OCI-LY1 (cell line): ENCODE measurements around the gene CTCFL.
A peak's percentile ranks its signal among the peaks of the same experiment; 100 is the strongest.

ENCODE experiments used
- H2AFZ ChIP-seq: fragments of 200-600 bp; sonication (generic), shearing (Covaris generic); 2 replicates; pipeline ENCODE4 v1.6.0; 2014; ENCODE audit warnings: antibody characterized with exemption, mild to moderate bottlenecking, low read length
- H3F3A ChIP-seq: fragments of 200-600 bp; sonication (generic), shearing (Covaris generic); 2 replicates; pipeline ENCODE4 v1.6.0; 2014; ENCODE audit warnings: mild to moderate bottlenecking, antibody characterized with exemption, low read length, moderate library complexity; ENCODE audit not compliant: insufficient read depth
- H3K27ac ChIP-seq: fragments of 200-600 bp; sonication (generic); 2 replicates; pipeline ENCODE4 v1.5.1; 2014; ENCODE audit warnings: low read length, mixed run types, mild to moderate bottlenecking, low read depth; ENCODE audit not compliant: poor library complexity, severe bottlenecking
- H3K27me3 ChIP-seq: fragments of 200-600 bp; sonication (generic); 2 replicates; pipeline ENCODE4 v1.6.0; 2014; ENCODE audit warnings: antibody characterized with exemption, mild to moderate bottlenecking, low read length, moderate library complexity; ENCODE audit not compliant: insufficient read depth
- H3K36me3 ChIP-seq: fragments of 200-600 bp; sonication (generic); 2 replicates; pipeline ENCODE4 v1.6.1; 2014; ENCODE audit warnings: mild to moderate bottlenecking, antibody characterized with exemption, low read length, moderate library complexity, mixed read lengths; ENCODE audit not compliant: insufficient read depth
- H3K4me1 ChIP-seq: fragments of 200-600 bp; sonication (generic); 2 replicates; pipeline ENCODE4 v1.5.1; 2014; ENCODE audit warnings: mild to moderate bottlenecking, low read length, moderate library complexity; ENCODE audit not compliant: insufficient read depth, severe bottlenecking
- H3K4me2 ChIP-seq: fragments of 200-600 bp; sonication (generic), shearing (Covaris generic); 2 replicates; pipeline ENCODE4 v1.6.1; 2014; ENCODE audit warnings: low read length
- H3K4me3 ChIP-seq: fragments of 200-600 bp; sonication (generic); 2 replicates; pipeline ENCODE4 v1.5.1; 2014; ENCODE audit warnings: low read length, low read depth, mild to moderate bottlenecking, mixed read lengths; ENCODE audit not compliant: poor library complexity, severe bottlenecking
- H3K79me2 ChIP-seq: fragments of 200-600 bp; shearing (Covaris generic); 2 replicates; pipeline ENCODE4 v1.6.1; 2016; ENCODE audit warnings: mixed run types, low read length, mixed read lengths; ENCODE audit not compliant: insufficient read depth
- H3K9ac ChIP-seq: fragments of 200-600 bp; sonication (generic), shearing (Covaris generic); 2 replicates; pipeline ENCODE4 v1.6.1; 2014; ENCODE audit warnings: mild to moderate bottlenecking, low read length, mixed read lengths
- H3K9me2 ChIP-seq: fragments of 200-600 bp; sonication (generic), shearing (Covaris generic); 2 replicates; pipeline ENCODE4 v1.6.1; 2014; ENCODE audit warnings: low read depth, mild to moderate bottlenecking, low read length, mixed read lengths
- H3K9me3 ChIP-seq: fragments of 200-600 bp; shearing (Covaris generic); 2 replicates; pipeline ENCODE4 v1.6.1; 2014; ENCODE audit warnings: low read length, mixed read lengths
- H4K20me1 ChIP-seq: fragments of 200-600 bp; sonication (generic), shearing (Covaris generic); 2 replicates; pipeline ENCODE4 v1.6.0; 2016; ENCODE audit warnings: mild to moderate bottlenecking, low read length; ENCODE audit not compliant: insufficient read depth
- EZH2 ChIP-seq: fragments of 200-600 bp; sonication (generic), shearing (Covaris generic); IDR thresholded peaks from 2 replicates; pipeline ENCODE4 v1.8.0; 2017; ENCODE audit warnings: borderline replicate concordance, mixed run types, mild to moderate bottlenecking, antibody characterized with exemption, low read length, moderate library complexity, mixed read lengths
- TF ChIP-seq, protein P1 (sequence below): fragments of 200-600 bp; sonication (generic), shearing (Covaris generic); IDR thresholded peaks from 2 replicates; pipeline ENCODE4 v1.5.1; 2017; ENCODE audit warnings: mild to moderate bottlenecking, antibody characterized with exemption, low read length, moderate library complexity, mixed read lengths

Gene CTCFL

DNA sequence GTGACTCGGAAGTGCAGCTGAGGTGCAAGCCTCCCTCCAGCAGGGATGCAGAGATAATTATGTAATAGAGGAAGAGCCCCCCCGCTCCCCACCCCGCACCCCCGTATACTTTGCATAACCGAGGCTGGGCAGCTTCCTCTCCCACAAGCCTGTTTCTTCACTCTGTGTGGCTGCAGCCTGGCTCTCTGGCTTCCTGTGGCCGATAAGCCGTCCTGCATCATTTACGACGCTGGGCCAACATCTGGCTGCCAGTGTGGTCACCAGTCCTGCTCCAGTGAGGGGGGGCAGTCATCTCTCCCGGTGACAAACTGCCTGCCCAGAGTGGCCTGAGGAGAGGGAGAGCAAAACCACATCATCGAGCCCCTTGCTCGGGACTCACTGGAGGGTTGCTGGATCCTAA, 74.5 kb downstream of the CTCFL start:
- peaks cover 43% of the 10 kb centered on the region for H3K4me1 ChIP-seq
- no peaks in the 10 kb centered on the region for H3F3A ChIP-seq
- H3K27ac ChIP-seq = peak overlapping the region; percentile 89
- peak overlapping the region; percentile 63 for H3K9ac ChIP-seq
- no peaks in the 10 kb centered on the region for H3K79me2 ChIP-seq
- no peaks in the 10 kb centered on the region for H4K20me1 ChIP-seq
- no peaks in the 10 kb centered on the region; the same call in 1 of the 2 replicates for H3K36me3 ChIP-seq
- no peak overlapping the region for H2AFZ ChIP-seq
- H3K27me3 ChIP-seq = peaks cover 4% of the 10 kb centered on the region; the same call in 1 of the 2 replicates
- H3K4me3 ChIP-seq = peak overlapping the region; percentile 54
- no peaks in the 10 kb centered on the region for H3K9me2 ChIP-seq
- no peak for TF ChIP-seq EZH2
- TF ChIP-seq, protein P1, sequence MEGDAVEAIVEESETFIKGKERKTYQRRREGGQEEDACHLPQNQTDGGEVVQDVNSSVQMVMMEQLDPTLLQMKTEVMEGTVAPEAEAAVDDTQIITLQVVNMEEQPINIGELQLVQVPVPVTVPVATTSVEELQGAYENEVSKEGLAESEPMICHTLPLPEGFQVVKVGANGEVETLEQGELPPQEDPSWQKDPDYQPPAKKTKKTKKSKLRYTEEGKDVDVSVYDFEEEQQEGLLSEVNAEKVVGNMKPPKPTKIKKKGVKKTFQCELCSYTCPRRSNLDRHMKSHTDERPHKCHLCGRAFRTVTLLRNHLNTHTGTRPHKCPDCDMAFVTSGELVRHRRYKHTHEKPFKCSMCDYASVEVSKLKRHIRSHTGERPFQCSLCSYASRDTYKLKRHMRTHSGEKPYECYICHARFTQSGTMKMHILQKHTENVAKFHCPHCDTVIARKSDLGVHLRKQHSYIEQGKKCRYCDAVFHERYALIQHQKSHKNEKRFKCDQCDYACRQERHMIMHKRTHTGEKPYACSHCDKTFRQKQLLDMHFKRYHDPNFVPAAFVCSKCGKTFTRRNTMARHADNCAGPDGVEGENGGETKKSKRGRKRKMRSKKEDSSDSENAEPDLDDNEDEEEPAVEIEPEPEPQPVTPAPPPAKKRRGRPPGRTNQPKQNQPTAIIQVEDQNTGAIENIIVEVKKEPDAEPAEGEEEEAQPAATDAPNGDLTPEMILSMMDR = no peak
- peak overlapping the region; percentile 69 for H3K4me2 ChIP-seq
- peaks cover 5% of the 10 kb centered on the region; the same call in 1 of the 2 replicates for H3K9me3 ChIP-seq

DNA sequence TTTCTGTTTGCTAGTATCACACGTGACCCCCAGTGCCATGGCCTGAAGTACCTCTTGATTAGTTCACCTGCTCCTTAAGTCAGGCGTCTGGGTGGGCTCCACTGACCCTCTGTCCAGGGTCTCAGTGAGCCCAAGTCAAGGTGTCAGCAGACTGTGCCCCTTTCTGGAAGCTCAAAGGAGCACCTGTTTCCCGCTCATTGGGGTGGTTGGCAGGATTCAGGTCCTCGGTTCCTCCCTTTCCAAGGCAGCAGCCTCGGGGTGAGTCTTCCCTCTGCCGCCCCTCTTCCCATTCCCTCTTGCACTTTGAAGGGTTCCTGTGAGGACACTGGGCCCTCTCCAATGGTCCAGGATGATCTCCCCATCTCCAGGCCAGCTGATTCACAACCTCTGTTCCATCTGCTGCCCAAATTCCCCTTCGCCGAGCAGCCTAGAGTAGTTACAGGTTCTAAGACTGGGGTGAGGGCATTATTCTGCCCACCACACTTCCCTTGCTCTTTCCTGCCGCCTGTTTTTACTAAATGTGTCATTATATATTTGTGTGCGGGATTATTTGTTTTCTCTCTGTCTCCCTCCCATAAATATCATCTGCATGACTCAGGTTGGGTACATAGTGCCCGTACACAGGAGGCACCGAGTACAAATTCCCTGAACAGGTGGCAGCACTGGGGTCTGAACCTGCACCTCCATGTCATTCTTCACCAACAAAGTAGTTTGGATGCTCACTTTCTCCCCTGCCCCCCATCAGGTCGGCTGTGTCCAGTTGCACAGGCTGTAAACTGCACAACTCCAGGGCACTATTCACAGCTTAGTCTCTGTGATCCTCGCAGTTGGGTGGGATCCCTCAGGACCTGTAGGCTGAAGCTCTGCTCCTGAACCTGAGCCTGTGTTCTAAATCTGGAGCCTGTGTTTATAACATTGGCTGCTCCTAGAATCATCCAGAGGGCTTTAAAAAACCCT, 75.3 kb downstream of the CTCFL start:
- no peak for TF ChIP-seq EZH2
- Histone ChIP-seq H3F3A (no peaks in the 10 kb centered on the region), H3K4me3 (peak overlapping the region; percentile 11), H2AFZ (no peak overlapping the region), H3K79me2 (no peaks in the 10 kb centered on the region), H3K36me3 (no peaks in the 10 kb centered on the region; the same call in 1 of the 2 replicates), H3K27me3 (peaks cover 5% of the 10 kb centered on the region; the same call in 1 of the 2 replicates), H3K9me2 (no peaks in the 10 kb centered on the region), H3K9ac (peak overlapping the region; percentile 44; the same call in 1 of the 2 replicates), H3K9me3 (peaks cover 5% of the 10 kb centered on the region; the same call in 1 of the 2 replicates), H3K27ac (peak overlapping the region; percentile 89), H3K4me1 (peaks cover 36% of the 10 kb centered on the region), H3K4me2 (peak overlapping the region; percentile 69), H4K20me1 (no peaks in the 10 kb centered on the region)

DNA sequence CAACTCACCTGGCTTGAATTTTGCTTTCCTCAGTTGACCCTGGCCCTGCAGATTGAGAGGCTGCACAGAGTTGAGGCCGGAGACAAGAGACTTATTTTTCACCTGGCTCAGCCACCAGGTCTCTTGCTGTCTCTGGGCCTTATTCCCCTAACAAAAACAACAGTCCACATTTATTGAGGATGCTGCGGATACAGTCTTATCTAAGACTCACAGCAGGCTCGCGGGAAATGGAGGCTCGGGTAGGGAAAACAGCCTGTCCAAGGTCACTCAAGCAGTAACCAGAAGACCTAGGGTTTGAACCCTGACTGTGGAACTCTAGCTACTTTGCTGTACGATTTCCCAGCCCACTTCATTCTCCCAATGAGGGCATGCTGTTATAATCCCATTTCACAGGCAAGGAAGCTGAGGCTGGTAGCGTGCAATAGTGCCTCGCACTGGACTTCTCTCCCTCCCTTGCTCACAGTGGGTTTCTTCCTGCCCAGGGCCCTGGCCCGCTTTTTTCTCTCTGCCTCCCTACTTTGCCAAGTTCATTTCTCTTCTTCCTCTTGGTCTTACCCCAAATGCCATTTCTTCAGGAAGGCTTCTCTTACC, 76.1 kb downstream of the CTCFL start:
- Histone ChIP-seq H2AFZ (no peak overlapping the region), H3K9me3 (peaks cover 5% of the 10 kb centered on the region; the same call in 1 of the 2 replicates), H3K4me2 (no peak overlapping the region), H3K27me3 (peaks cover 5% of the 10 kb centered on the region; the same call in 1 of the 2 replicates), H3K36me3 (no peaks in the 10 kb centered on the region; the same call in 1 of the 2 replicates), H3K4me1 (peaks cover 36% of the 10 kb centered on the region), H3K9me2 (no peaks in the 10 kb centered on the region), H3F3A (no peaks in the 10 kb centered on the region), H3K4me3 (no peak overlapping the region), H3K79me2 (no peaks in the 10 kb centered on the region), H4K20me1 (no peaks in the 10 kb centered on the region), H3K9ac (no peak overlapping the region; the same call in 1 of the 2 replicates), H3K27ac (peak overlapping the region; percentile 89)
- TF ChIP-seq, protein P1 = no peak
- TF ChIP-seq EZH2 = no peak
